Fibroblast of pulmonary artery (primary cell): ENCODE data around the gene CDK4.

ENCODE experiments used
- DNase-seq: peaks from one replicate; pipeline ENCODE4 v3.0.0-alpha.2; 2010; ENCODE audit warnings: low read depth
- H3K4me3 ChIP-seq: replicated peaks from 2 replicates; pipeline ENCODE4 v1.5.1; 2011; ENCODE audit warnings: low read depth, mild to moderate bottlenecking, control low read depth, low read length, moderate library complexity
- CTCF ChIP-seq: IDR thresholded peaks from 2 replicates; pipeline ENCODE4 v1.5.1; 2011; ENCODE audit warnings: mild to moderate bottlenecking, control low read depth, low read length, inconsistent platforms; ENCODE audit errors: missing control alignments

Gene CDK4

DNA sequence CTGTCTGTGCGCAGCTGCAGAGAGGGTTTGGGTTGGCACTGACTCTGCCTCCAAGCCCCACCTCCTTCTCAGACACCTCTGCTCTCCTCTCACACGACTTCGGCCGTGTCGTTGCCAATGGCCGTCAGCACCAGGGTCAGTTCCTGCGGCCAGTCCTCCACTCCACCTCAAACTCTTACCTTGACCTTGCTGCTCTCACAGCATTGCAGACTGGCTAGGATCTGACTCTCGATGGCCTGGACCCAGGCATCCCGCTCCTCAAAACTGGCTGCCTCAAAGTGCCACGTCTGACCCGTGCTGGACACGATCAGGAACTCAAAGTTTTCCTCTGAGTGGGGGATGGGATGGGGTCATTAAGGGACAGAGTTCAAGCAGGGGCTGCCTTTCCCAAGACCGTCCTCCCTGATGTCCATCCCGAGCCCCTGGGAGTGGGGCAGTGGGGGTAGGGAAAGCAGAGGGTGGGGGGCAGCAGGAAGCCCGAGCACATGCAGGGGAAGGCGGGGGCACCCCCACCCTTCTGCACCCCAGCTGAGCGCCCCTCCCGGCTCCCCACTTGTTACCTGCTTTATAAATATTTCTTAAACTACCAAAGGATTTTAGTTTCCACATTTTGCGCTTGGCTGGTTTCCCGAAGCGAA is 24.2 kb downstream of the CDK4 start:
- no peak for TF ChIP-seq CTCF
- H3K4me3 ChIP-seq: no peak overlapping the region
- no peak for DNase-seq

GRCh38 chr12:57726884-57727757 is 25.0 kb downstream of the CDK4 start:
- H3K4me3 ChIP-seq: peak overlapping the region; percentile 83
- no peak for DNase-seq
- TF ChIP-seq CTCF: peak; percentile 34

DNA sequence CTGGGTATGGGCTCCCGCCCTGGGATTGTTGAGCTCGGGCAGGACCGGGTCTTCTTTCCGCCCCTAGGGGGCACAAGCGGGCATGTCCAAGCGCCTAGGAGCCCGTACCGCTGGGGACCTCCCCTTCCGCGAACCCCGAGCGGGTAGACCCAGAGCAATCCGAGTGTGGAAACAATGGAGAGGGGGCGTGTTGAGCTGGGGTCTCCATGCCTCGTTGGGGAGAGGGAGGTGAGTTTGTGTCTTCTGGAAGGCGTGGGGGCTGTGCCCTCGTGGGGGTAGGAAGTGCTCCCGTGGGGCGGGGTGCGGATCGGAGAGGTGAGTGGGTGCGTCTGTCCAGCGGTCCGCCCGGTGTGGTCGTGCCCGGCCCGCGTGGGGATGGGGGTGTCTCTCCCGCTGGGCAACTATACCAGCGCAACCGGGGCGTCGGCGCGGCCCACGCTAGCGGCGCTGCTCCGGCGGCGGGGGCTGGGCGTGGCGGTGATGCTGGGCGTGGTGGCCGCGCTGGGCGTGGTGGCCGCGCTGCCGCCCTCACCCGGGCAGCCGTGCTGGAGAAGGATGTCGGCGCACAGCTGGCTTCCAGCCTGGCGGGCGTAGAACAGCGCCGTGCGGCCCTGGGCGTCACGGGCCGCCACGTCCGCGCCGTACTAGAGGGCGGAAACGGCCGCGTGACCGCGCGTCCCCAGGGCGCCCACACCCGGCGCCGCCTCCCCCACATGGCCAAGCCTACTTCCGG is 25.8 kb downstream of the CDK4 start:
- peak overlapping the region; percentile 83 for H3K4me3 ChIP-seq
- TF ChIP-seq CTCF: peak; percentile 81
- DNase-seq: peak; percentile 80

DNA sequence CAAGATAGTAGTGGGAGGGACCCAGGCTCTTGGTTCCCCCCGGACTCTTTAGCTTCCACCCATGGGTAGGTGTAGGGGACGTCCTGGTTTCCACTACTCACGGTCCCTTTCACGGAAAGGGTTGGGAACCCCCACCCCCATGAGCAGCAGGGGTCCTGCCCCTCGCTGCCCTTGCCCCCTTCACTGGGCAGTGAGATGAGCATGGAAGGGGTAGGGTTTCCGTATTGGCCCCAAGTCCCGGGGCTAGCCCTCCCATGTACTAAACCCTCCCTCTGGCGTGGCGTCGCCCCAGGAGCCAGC is 26.3 kb downstream of the CDK4 start:
- H3K4me3 ChIP-seq: peak overlapping the region; percentile 83
- TF ChIP-seq CTCF: no peak
- DNase-seq: no peak

- DNase-seq: no peak
- TF ChIP-seq CTCF: no peak
- no peak overlapping the region for H3K4me3 ChIP-seq
Measured at GRCh38 chr12:57724936-57725740, 27.0 kb downstream of the CDK4 start.
